GM12878 (cell line): ENCODE data around the gene PTPRF. TPM values are rescaled to one million over a fixed set of nuclear protein-coding genes. Genes with fewer than 3 reads are reported as not detected.

Experiments used
- ATAC-seq: fragments of 200-7000 bp; cut with Tn5 transposase; 3 replicates; pipeline ENCODE4 v1.9.1; 2020; ENCODE audit warnings: mild to moderate bottlenecking, moderate library complexity
- BruUV-seq: library from RNA; stranded (reverse); fragments of 400-500 nt; replicated peaks from 2 replicates; lab custom pipeline; 2021; lab: Mats Ljungman, UMichigan
- CTCF ChIA-PET: fragments of 300-600 bp; sonication (Branson Sonifier 250); formaldehyde crosslinking; extraction: SDS; loops from one replicate; lab custom pipeline; 2021; ENCODE audit warnings: inconsistent platforms; lab: Yijun Ruan, JAX
- POLR2A ChIA-PET: fragments of 350-600 bp; formaldehyde crosslinking; extraction: SDS; loops from one replicate; lab custom pipeline; 2021; ENCODE audit warnings: inconsistent platforms; lab: Charles Lee
- RAD21 ChIA-PET: fragments of 300-600 bp; sonication (Branson Sonifier 250); formaldehyde crosslinking; loops from one replicate; lab custom pipeline; 2023; ENCODE audit warnings: antibody characterized with exemption; ENCODE audit not compliant: unreplicated experiment; lab: Charles Lee
- SMC1A ChIA-PET: fragments of 300-600 bp; sonication (Branson Sonifier 250); formaldehyde crosslinking; loops from one replicate; lab custom pipeline; 2023; ENCODE audit not compliant: unreplicated experiment, uncharacterized antibody; lab: Charles Lee
- DNase-seq: peaks from one replicate; pipeline ENCODE4 v3.0.0-alpha.2; 2011; ENCODE audit warnings: low read depth, low spot score
- FAIRE-seq: peaks from 3 replicates; lab custom pipeline; 2011; peaks lifted over from hg19 to GRCh38; lab: Jason Lieb, UNC
- H2AFZ ChIP-seq: 2 replicates; pipeline ENCODE4 v1.6.0; 2011; ENCODE audit warnings: low read depth, low read length, control low read depth; ENCODE audit not compliant: control insufficient read depth
- H3K27ac ChIP-seq: 2 replicates; pipeline ENCODE4 v1.5.1; 2011; ENCODE audit warnings: control low read depth; ENCODE audit not compliant: control insufficient read depth, insufficient read depth
- H3K27me3 ChIP-seq, 2 experiments: replicated peaks in 1 of 2; 2 replicates each; pipeline versions ENCODE4 v1.6.0 to v1.6.1; 2011; ENCODE audit warnings: low read length in 1 of 2; ENCODE audit not compliant: control insufficient read depth in 2 of 2, insufficient read depth in 2 of 2
- H3K36me3 ChIP-seq, 2 experiments: 2 replicates each; pipeline ENCODE4 v1.5.1; 2011; ENCODE audit warnings: low read length in 1 of 2; ENCODE audit not compliant: control insufficient read depth in 2 of 2, insufficient read depth in 2 of 2
- H3K4me1 ChIP-seq: 2 replicates; pipeline ENCODE4 v1.6.1; 2011; ENCODE audit warnings: mild to moderate bottlenecking, low read length, moderate library complexity, mixed read lengths; ENCODE audit not compliant: control insufficient read depth, insufficient read depth
- H3K4me2 ChIP-seq: 2 replicates; pipeline ENCODE4 v1.6.0; 2011; ENCODE audit warnings: control low read depth; ENCODE audit not compliant: control insufficient read depth, insufficient read depth
- H3K4me3 ChIP-seq: fragments of 200-600 bp; sonication (generic); 2 replicates; pipeline ENCODE4 v1.5.1; 2016
- H3K79me2 ChIP-seq: 2 replicates; pipeline ENCODE4 v1.6.0; 2011; ENCODE audit warnings: low read length; ENCODE audit not compliant: control insufficient read depth, insufficient read depth
- H3K9ac ChIP-seq: 2 replicates; pipeline ENCODE4 v1.8.0; 2011; ENCODE audit warnings: low read length, control low read depth, mixed read lengths; ENCODE audit not compliant: control insufficient read depth, insufficient read depth
- H3K9me3 ChIP-seq: replicated peaks from 3 replicates; pipeline ENCODE4 v1.5.1; 2011; ENCODE audit warnings: mild to moderate bottlenecking, low read length; ENCODE audit not compliant: control insufficient read depth, insufficient read depth
- H4K20me1 ChIP-seq: 2 replicates; pipeline ENCODE4 v1.6.0; 2011; ENCODE audit not compliant: control insufficient read depth, insufficient read depth
- BCLAF1 ChIP-seq: fragments of 450-650 bp; IDR thresholded peaks from 2 replicates; pipeline ENCODE4 v1.6.1; 2017; ENCODE audit warnings: antibody characterized with exemption, mild to moderate bottlenecking, moderate library complexity
- BMI1 ChIP-seq: fragments of 450-650 bp; IDR thresholded peaks from 2 replicates; pipeline ENCODE4 v1.6.1; 2016; ENCODE audit warnings: mild to moderate bottlenecking, moderate library complexity, borderline replicate concordance
- BRCA1 ChIP-seq: IDR thresholded peaks from 2 replicates; pipeline ENCODE4 v1.6.1; 2011; ENCODE audit warnings: low read depth, low read length, improper control_type of control experiment
- EP300 ChIP-seq, 2 experiments: fragments of 150-350 bp in 1 of 2; IDR thresholded peaks; 2 replicates each; pipeline ENCODE4 v1.6.1; 2011 to 2012; ENCODE audit warnings: low read depth in 2 of 2, low read length in 2 of 2, borderline replicate concordance in 1 of 2, improper control_type of control experiment in 1 of 2, inconsistent platforms in 1 of 2; ENCODE audit not compliant: control insufficient read depth in 1 of 2
- EZH2 ChIP-seq: IDR thresholded peaks from 2 replicates; pipeline ENCODE4 v1.6.1; 2012; ENCODE audit warnings: low read depth, mild to moderate bottlenecking, control low read depth, inconsistent platforms, low read length, borderline replicate concordance; ENCODE audit not compliant: control insufficient read depth
- GATAD2B ChIP-seq: fragments of 450-650 bp; conservative IDR thresholded peaks from 2 replicates; pipeline ENCODE4 v1.6.1; 2017; ENCODE audit warnings: low read depth, mild to moderate bottlenecking, moderate library complexity
- IKZF1 ChIP-seq: fragments of 450-650 bp; conservative IDR thresholded peaks from 2 replicates; pipeline ENCODE4 v1.6.1; 2017; ENCODE audit warnings: antibody characterized with exemption, mild to moderate bottlenecking
- IRF4 ChIP-seq: IDR thresholded peaks from 2 replicates; pipeline ENCODE4 v1.6.1; 2011; ENCODE audit warnings: low read depth, low read length
- LARP7 ChIP-seq: fragments of 450-650 bp; IDR thresholded peaks from 2 replicates; pipeline ENCODE4 v1.6.1; 2017; ENCODE audit warnings: mild to moderate bottlenecking
- MEF2A ChIP-seq: IDR thresholded peaks from 2 replicates; pipeline ENCODE4 v1.6.1; 2011; ENCODE audit warnings: low read depth, mild to moderate bottlenecking, low read length, moderate library complexity; ENCODE audit not compliant: insufficient read depth
- MEF2B ChIP-seq: fragments of 450-650 bp; IDR thresholded peaks from 2 replicates; pipeline ENCODE4 v1.6.1; 2018; ENCODE audit warnings: mild to moderate bottlenecking, moderate library complexity; ENCODE audit not compliant: partially characterized antibody, poor library complexity, severe bottlenecking
- NR2C1 ChIP-seq: fragments of 450-650 bp; IDR thresholded peaks from 2 replicates; pipeline ENCODE4 v1.6.1; 2017; ENCODE audit warnings: antibody characterized with exemption, mild to moderate bottlenecking, moderate library complexity
- PAX5 ChIP-seq: IDR thresholded peaks from 2 replicates; pipeline ENCODE4 v1.6.1; 2011; ENCODE audit warnings: low read depth, low read length, borderline replicate concordance
- RAD21 ChIP-seq: IDR thresholded peaks from 2 replicates; pipeline ENCODE4 v1.6.1; 2011; ENCODE audit warnings: mild to moderate bottlenecking, low read depth, low read length, moderate library complexity; ENCODE audit not compliant: insufficient read depth
- RBBP5 ChIP-seq: fragments of 200-600 bp; sonication (generic); conservative IDR thresholded peaks from 2 replicates; pipeline ENCODE4 v1.6.1; 2016
- RELA ChIP-seq: fragments of 450-650 bp; IDR thresholded peaks from 2 replicates; pipeline ENCODE4 v1.8.0; 2014; ENCODE audit warnings: borderline replicate concordance; ENCODE audit not compliant: partially characterized antibody
- SMARCA5 ChIP-seq: fragments of 450-650 bp; IDR thresholded peaks from 2 replicates; pipeline ENCODE4 v1.6.1; 2017; ENCODE audit warnings: mild to moderate bottlenecking
- SUZ12 ChIP-seq: fragments of 200-600 bp; sonication (generic); IDR thresholded peaks from one replicate; pipeline ENCODE4 v1.6.1; 2018; ENCODE audit warnings: antibody characterized with exemption, mild to moderate bottlenecking; ENCODE audit not compliant: unreplicated experiment
- TAF1 ChIP-seq: IDR thresholded peaks from 2 replicates; pipeline ENCODE4 v1.6.1; 2011; ENCODE audit warnings: mild to moderate bottlenecking, low read depth, low read length, borderline replicate concordance
- TCF3 ChIP-seq: IDR thresholded peaks from 2 replicates; pipeline ENCODE4 v1.6.1; 2012; ENCODE audit warnings: low read depth, mild to moderate bottlenecking, low read length, borderline replicate concordance; ENCODE audit not compliant: insufficient read depth
- WGBS: methylation state at CpG from one replicate; pipeline ENCODE4 v1.1.6; 2016; ENCODE audit warnings: low lambda C conversion rate; ENCODE audit not compliant: insufficient replicate concordance, insufficient coverage; ENCODE audit errors: missing lambda C conversion rate; 5-methylcytosine and 5-hydroxymethylcytosine counted together
- in situ Hi-C: fragments of 300-500 bp; cut with MboI; formaldehyde crosslinking; loops from 9 replicates; pipeline ENCODE4 v1.14.3; 2018; ENCODE audit warnings: mixed read lengths
- intact Hi-C: fragments of 100-400 bp; cut with micrococcal nuclease; formaldehyde crosslinking; loops from one replicate; pipeline ENCODE4 v1.14.2; 2022; ENCODE audit not compliant: unreplicated experiment
- polyA plus RNA-seq, 11 experiments: library from polyadenylated mRNA; depleted of rRNA in 4 of 11; unstranded in 6 of 11; stranded (reverse) in 5 of 11; fragments of >200 nt; fragmentation: Nextera tagmentation in 4 of 11; fragmentation: Illumina TruSeq in 1 of 11; extraction: Ambion mirVana in 4 of 11; extraction: Trizol in 1 of 11; gene quantifications; 1 replicate in 1 of 11; 2 replicates in 10 of 11; pipeline versions ENCODE4 v1.2.1 to v1.2.3, GENCODE V29; 2011 to 2016; ENCODE audit warnings: inconsistent platforms in 2 of 11, missing spikeins in 2 of 11, low read depth in 1 of 11
- total RNA-seq, 4 experiments: library from RNA; depleted of rRNA in 3 of 4; stranded (reverse); fragments of >200 nt in 3 of 4; fragmentation: Illumina TruSeq in 1 of 4; extraction: Trizol in 1 of 4; gene quantifications; 2 replicates each; pipeline versions ENCODE4 v1.2.1 to v1.2.3, GENCODE V29; 2013 to 2021
- TF ChIP-seq, protein P1 (sequence below), 3 experiments: IDR thresholded peaks in 2 of 3; conservative IDR thresholded peaks in 1 of 3; 2 replicates each; pipeline ENCODE4 v1.5.1; 2011; ENCODE audit warnings: low read depth in 3 of 3, low read length in 3 of 3, mild to moderate bottlenecking in 3 of 3, control low read depth in 2 of 3, moderate library complexity in 2 of 3, inconsistent platforms in 1 of 3, mixed read lengths in 1 of 3; ENCODE audit not compliant: control insufficient read depth in 2 of 3, insufficient read depth in 1 of 3; ENCODE audit errors: extremely low read depth in 1 of 3

PTPRF gene
- total and polyA plus RNA-seq, 10 of the 15 experiments (the other 5 are each of a cell fraction or from before 2014, with no cell fraction given), result 0.04 to 2.6 (median 0.32) TPM

DNA sequence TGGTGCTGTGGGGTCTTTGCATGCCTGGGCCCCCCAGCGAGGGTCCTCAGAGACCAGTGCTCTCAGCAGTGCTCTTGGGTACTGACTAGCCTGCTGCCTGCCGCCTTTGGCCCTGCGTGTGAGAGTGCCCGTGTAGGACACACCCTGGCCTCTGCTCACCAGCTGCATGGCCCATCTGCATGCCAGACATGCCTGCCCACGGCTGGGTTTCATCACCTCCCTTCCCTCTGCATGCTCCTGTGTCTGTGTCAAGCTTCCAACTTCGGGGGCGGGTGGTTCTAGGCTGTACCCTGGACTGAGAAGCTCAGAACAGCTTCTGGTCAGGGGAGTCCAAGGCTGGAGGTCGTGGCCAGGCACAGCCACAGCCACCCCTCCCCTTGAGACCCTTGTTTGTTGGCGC, 56.9 kb downstream of the PTPRF start (continued):
- no peak for TF ChIP-seq RAD21
- TF ChIP-seq RELA, result no peak
- no peak for TF ChIP-seq NR2C1

DNA sequence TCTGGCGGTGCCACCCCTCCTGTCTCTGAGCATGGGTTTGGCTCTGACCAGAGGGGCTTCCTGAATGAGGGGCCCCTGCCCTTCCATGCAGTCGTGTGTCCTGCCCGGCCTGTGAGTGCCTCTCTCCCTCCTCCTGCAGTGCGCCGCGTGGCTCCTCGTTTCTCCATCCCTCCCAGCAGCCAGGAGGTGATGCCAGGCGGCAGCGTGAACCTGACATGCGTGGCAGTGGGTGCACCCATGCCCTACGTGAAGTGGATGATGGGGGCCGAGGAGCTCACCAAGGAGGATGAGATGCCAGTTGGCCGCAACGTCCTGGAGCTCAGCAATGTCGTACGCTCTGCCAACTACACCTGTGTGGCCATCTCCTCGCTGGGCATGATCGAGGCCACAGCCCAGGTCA, 57.9 kb downstream of the PTPRF start:
- Histone ChIP-seq H3K27ac (no peak overlapping the region), H3K4me1 (no peaks in the 10 kb centered on the region), H3K27me3 (no peaks in the 10 kb centered on the region; a peak in 1 of 4 replicates), H3K9me3 (no peaks in the 10 kb centered on the region), H3K4me2 (no peak overlapping the region), H3K9ac (no peak overlapping the region), H2AFZ (no peak overlapping the region), H3K36me3 (no peaks in the 10 kb centered on the region), H4K20me1 (no peaks in the 10 kb centered on the region)
- BruUV-seq, result no TSS peak
- ChIA-PET CTCF (no interaction called here), SMC1A (no interaction called here), POLR2A (no interaction called here), RAD21 (no interaction called here)
- in situ Hi-C loops (no loop called here), intact Hi-C loops (no loop called here)
- 36% methylated on average over 17 of the region's 18 CpGs for WGBS
- no peak for DNase-seq
- no peak for FAIRE-seq
- no peak for ATAC-seq
- TF ChIP-seq IRF4 (no peak), SMARCA5 (no peak), BMI1 (no peak), TAF1 (no peak), GATAD2B (no peak), BRCA1 (no peak), PAX5 (no peak), EZH2 (no peak), BCLAF1 (no peak), IKZF1 (no peak), MEF2A (no peak), SUZ12 (no peak), EP300 (IDR thresholded peaks at IDR 0.05; ENCODE audit: borderline replicate concordance in 1 of 2, control insufficient read depth in 1 of 2, low read depth in 2 of 2, low read length in 2 of 2) (no peak), MEF2B (no peak), LARP7 (no peak), RBBP5 (no peak), TCF3 (no peak)
- TF ChIP-seq, protein P1, sequence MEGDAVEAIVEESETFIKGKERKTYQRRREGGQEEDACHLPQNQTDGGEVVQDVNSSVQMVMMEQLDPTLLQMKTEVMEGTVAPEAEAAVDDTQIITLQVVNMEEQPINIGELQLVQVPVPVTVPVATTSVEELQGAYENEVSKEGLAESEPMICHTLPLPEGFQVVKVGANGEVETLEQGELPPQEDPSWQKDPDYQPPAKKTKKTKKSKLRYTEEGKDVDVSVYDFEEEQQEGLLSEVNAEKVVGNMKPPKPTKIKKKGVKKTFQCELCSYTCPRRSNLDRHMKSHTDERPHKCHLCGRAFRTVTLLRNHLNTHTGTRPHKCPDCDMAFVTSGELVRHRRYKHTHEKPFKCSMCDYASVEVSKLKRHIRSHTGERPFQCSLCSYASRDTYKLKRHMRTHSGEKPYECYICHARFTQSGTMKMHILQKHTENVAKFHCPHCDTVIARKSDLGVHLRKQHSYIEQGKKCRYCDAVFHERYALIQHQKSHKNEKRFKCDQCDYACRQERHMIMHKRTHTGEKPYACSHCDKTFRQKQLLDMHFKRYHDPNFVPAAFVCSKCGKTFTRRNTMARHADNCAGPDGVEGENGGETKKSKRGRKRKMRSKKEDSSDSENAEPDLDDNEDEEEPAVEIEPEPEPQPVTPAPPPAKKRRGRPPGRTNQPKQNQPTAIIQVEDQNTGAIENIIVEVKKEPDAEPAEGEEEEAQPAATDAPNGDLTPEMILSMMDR (IDR thresholded peaks at IDR 0.05 in 2 of 3, conservative IDR thresholded peaks at IDR 0.05 in 1 of 3; ENCODE audit: control insufficient read depth in 2 of 3, extremely low read depth in 1 of 3, insufficient read depth in 1 of 3, low read depth in 3 of 3, low read length in 3 of 3), result no peak
- TF ChIP-seq, all 136 proteins: peak for 0
- Histone ChIP-seq H3K4me3 (no peak overlapping the region), H3K79me2 (no peaks in the 10 kb centered on the region)
